WI38 (cell line): ENCODE data around the gene AK9.
"Not testable (repeated sequence)": the region's sequence is repeated elsewhere in the genome, so short reads cannot be mapped to it uniquely, and the experiment has no call there.

Experiments
- H3K4me3 ChIP-seq: 2 replicates; pipeline ENCODE4 v1.5.1; 2011; ENCODE audit warnings: low read depth, mild to moderate bottlenecking, control low read depth, low read length
- CTCF ChIP-seq: IDR thresholded peaks from 2 replicates; pipeline ENCODE4 v1.5.1; 2012; ENCODE audit warnings: low read depth, mild to moderate bottlenecking, control low read depth, low read length

Gene AK9

GRCh38 chr6:109714166-109714565, 23.2 kb upstream of the AK9 start:
- TF ChIP-seq CTCF, result no peak
- no peak overlapping the region for H3K4me3 ChIP-seq

- no peak for TF ChIP-seq CTCF
Measured at GRCh38 chr6:109713097-109713496, 22.1 kb upstream of the AK9 start.

GRCh38 chr6:109708099-109708498, 17.1 kb upstream of the AK9 start:
- not testable (repeated sequence) for H3K4me3 ChIP-seq

More at GRCh38 chr6:109713097-109713496, 22.1 kb upstream of the AK9 start:
- H3K4me3 ChIP-seq, result no peak overlapping the region

- no peak overlapping the region for H3K4me3 ChIP-seq
- no peak for TF ChIP-seq CTCF
Measured at GRCh38 chr6:109706513-109706912, 15.5 kb upstream of the AK9 start.

GRCh38 chr6:109705258-109705657, 14.3 kb upstream of the AK9 start:
- peak; percentile 98 for TF ChIP-seq CTCF
- H3K4me3 ChIP-seq, result no peak overlapping the region

GRCh38 chr6:109702791-109703190, 11.8 kb upstream of the AK9 start:
- no peak overlapping the region for H3K4me3 ChIP-seq
- TF ChIP-seq CTCF, result no peak

GRCh38 chr6:109701774-109702173, 10.8 kb upstream of the AK9 start:
- H3K4me3 ChIP-seq, result no peak overlapping the region
- no peak for TF ChIP-seq CTCF

GRCh38 chr6:109701221-109701620, 10.2 kb upstream of the AK9 start:
- TF ChIP-seq CTCF, result no peak
- H3K4me3 ChIP-seq, result no peak overlapping the region
